GM21447 (cell line): ENCODE results near the gene DLG4.
"Not testable (repeated sequence)": the region's sequence is repeated elsewhere in the genome, so short reads cannot be mapped to it uniquely, and the experiment has no call there.

Experiments
- ATAC-seq: cut with Tn5 transposase; IDR thresholded peaks from one replicate; pipeline ENCODE4 v1.9.1; 2021; ENCODE audit not compliant: unreplicated experiment

The DLG4 gene

DNA sequence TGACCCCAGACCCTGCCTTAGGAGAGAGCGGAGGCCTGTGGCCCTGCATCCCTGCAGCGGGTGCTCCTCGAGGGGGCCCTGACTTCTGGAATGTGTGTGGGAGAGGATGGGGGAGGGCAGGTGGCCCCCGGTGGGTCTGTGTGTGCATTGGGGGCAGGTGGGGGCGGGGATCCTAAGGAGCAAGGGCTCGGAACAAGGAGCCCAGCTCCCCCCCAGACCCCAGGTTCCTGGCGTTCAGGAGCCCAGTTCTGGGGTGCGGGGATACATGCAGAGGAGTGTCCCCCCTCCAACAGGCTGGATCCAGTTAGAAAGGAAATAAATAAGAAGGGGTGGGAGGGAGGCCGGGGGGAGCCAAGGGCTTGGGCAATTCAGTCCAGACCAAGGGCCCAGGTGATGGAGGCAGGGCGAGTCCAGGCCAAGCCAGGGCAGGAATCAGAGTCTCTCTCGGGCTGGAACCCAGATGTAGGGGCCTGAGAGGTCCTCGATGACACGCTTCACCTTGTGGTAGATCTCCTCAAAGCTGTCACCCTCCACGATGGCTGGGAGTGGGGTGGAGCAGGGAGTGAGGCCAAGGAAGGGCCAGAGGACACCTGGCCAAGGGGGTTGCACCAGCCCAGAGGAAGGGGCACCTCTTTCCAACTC, 29.2 kb downstream of the DLG4 start:
- ATAC-seq: no peak

DNA sequence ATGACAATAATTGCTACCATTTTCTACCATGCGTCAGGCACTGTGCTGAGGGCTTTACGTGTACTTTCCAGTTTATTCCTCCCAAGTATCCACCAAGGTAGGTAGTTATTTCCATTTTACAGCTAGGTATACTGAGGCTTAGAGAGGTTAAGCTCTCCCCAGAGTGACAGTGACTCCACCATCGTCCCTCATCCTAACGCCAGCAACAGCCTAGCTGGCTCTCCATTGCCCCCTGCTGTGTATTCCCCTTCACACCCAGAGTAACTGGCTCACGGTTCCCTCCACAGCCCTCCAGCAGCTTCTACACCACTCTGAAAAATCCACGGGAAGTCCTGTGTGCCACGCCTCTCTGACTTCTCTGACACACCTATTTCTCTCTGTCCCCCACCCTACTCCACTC, 33.4 kb downstream of the DLG4 start:
- ATAC-seq: no peak

DNA sequence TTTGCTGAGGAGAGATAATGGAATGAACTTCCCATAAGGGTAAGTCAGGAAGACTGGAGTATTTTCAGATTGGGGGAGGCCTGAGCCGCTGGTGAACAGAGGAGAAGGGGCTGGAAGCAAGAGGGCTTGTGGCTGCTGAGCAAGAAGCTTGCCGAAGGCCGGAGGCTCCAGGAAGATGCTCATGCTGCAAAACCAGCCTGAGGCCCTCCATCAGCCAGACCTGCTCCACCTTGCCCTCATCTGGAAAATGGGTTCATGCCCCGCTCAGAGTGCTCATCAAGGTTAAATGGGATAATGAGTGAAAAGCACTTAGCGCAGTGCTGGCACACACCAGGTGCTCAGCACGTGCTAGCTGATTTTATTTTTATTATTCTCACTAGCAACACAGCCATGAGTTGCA, 35.0 kb downstream of the DLG4 start:
- ATAC-seq: no peak

DNA sequence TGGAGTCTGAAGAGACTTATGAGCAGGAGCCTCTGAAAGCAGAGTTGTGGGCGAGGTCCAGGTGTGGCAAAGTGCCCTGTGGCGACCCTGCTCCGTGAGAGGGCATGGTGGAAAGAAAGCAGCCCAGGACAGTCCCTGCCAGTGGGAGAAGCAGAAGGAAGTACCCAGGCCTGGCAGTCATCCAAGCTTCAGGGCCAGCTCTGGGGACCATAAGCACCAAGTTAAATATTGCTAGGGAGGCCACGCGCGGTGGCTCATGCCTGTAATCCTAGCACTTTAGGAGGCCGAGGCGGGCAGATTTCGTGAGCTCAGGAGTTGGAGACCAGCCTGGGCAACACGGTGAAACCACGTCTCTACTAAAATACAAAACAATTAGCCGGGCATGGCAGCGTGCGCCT, 35.5 kb downstream of the DLG4 start:
- no peak for ATAC-seq

DNA sequence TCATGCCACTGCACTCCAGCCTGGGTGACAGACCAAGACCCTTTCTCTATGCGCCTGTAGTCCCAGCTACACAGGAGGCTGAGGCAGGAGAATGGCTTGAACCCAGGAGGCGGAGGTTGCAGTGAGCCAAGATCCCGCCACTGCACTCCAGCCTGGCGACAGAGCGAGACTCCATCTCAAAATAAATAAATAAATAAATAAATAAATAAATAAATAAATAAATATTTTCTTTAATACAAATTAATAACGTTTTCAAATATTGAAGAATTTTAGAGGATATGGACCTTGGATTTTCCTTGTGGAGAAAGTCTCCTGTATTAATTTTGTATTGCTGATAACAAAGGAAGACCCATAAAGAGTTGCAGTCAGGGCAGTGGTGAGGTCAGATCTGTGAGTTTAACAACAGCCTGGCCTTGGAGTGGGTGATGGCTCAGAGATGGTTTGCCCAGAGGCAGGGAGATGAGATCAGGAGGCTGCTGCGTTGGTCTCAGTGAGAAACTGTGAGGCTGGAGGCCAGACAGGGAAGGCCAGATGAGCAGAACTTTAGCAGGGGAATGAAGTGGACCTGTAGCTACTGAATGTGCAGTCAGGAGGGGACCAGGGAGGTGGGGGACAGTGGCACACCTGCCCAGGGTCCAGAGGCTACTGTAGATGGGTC, 36.1 kb downstream of the DLG4 start:
- ATAC-seq: no peak

DNA sequence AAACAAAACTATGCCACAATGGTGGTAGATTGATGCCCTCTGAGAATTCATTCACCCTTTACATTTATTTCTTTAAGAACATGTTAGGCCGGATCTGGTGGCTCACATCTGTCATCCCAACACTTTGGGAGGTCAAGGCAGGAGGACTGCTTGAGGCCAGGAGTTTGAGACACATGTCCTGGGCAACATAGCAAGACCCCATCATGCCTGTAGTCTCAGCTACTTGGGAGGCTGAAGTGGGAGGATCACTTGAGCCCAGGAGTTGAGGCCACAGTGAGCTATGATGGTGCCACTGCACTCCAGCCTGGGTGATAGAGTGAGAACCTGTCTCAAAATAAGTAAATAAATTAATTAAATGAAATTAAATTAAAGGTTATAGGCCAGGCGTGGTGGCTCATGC, 37.5 kb downstream of the DLG4 start:
- not testable (repeated sequence) for ATAC-seq

DNA sequence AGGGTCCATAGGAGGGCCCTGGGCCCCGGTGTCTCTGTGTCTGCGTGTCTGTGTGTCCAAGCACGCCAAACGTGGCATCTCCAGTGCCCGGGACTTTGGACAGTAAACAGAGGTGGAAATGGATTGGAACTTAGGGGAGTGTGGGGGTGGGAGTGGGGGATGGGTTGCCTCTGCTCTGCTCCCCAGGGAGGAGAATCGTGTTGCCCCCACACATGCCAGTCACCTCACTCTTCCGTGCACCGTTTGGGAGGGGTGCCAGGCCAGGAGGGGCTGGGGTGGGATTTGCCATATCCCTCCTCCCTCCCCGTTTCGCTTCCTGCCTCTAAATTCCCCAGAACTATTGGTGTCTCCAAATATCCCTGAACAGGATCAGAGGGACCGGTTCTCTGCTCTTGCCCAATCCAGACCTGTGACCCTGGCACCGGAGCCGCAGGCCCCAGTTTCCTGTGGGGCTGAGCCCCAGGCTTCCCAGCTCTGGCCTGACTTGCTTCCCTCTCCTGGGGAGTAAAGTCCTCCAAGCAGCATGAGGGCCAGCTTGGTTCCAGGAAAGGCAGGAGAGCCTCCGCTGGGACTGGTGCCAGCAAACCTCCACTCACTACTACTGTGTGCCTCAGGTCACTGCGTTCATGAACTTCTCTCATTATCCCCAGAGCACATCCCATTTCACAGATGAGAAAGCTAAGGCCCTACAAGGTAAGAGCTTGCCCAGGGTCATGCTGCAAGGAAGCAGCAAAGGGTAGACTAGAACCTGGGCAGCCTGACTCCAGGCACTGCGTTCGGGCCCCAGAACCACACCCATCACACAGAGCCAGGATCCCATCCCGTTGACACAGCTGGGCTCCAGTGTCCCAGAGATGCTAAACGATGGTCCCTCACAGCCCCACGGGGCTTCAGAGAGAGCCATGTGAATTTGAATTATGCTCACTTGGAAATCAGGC, 40.0 kb downstream of the DLG4 start, which contains the start of gene ASGR1:
Gene ASGR1, minus strand, starts transcription at position 54 of the 938 bp plus-strand sequence. CDS start 807 bp downstream, outside the sequence.
- no peak for ATAC-seq

DNA sequence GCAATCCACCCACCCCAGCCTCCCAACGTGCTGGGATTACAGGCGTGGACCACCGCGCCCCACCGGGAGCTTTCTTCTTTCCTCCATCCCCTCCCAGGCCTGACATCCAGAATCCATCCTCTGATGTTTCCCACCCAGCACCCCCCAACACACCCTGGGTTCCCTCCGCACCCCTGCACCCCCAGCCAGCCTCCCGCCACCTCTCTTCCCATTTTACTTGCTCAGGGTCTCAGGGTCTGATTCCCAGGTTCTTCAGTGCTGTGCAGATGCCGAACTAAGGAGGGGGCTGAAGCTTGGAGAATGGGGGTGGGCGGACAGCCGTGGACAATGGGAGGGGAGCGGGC, 40.7 kb downstream of the DLG4 start:
- ATAC-seq: no peak

DNA sequence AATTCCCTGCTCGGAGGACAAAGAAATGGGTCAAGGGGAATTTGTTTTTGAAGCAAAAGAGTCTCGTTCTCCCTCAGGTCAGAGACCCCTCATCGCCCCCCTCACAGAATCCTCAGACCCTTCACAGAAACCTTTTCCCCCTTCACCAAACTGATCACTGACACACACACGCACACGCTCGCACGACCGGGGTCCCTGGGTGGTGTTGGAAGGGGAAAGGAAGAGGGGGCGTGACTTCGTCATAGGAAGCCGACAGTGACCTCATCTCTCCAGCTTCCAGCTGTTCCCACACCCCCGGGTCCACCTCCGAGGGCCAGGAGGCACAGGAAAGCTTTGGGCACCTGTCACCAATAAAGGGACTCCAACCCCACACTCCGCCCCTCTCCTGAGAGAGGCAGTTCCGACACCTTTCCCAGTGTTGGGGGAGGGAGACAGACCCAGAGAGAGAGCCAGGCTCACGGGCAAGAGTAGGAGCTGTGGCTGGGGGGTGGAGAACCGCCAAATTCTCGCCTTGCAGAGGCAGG, 41.6 kb downstream of the DLG4 start:
- no peak for ATAC-seq

DNA sequence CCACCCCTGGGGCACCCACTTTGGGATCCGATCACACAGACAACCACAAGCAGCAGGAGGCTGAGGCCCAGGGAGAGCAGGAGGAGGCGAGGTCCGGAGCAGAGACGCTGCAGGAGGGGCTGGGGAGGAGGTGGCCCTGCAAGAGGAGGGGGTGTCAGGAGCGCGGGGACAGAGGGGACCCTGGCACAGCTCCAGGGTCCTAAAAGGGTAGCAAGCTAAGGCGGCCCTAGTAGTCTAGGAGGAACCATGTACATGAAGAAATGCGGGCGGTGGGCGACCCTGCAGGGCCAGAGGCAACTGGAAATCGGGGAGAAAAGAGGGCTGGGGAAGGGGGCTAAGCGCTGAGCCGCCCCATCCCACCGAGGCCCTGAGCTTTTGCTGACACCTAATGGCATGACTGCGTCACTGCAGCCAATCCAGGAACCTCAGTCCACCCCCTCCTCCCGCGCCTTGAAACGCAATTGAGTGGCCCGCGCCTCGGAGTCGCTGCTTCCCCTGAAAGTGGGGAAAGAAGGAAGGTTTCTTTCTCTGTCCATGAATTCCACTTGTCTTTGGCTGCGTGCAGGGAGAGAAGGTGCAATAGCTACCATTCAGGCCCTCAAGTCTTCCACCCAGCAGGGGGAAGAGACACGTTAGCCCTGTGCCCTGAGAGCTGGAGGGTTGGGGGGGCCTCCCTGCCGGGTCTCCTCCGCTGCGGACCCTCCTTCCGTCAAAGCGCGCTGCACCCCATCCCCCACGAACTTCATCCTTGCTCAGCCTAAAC, 42.3 kb downstream of the DLG4 start:
- ATAC-seq: no peak

DNA sequence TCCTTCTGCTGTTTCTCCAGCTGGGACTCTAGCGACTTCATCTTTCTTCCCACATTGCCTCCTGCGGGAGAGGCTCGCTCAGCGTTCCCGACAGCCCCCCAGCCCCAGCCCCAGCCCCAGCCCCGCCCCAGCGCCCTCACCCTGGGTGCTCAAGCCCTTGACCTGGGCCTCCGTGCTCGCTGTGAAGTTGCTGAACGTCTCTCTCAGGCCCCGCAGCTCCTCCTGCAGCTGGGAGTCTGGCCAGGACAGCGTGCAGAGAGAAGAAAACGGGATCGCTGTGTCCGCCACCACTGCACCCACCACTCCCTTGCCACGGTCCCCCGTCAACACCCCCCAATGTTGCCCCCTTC, 42.8 kb downstream of the DLG4 start:
- ATAC-seq: no peak

DNA sequence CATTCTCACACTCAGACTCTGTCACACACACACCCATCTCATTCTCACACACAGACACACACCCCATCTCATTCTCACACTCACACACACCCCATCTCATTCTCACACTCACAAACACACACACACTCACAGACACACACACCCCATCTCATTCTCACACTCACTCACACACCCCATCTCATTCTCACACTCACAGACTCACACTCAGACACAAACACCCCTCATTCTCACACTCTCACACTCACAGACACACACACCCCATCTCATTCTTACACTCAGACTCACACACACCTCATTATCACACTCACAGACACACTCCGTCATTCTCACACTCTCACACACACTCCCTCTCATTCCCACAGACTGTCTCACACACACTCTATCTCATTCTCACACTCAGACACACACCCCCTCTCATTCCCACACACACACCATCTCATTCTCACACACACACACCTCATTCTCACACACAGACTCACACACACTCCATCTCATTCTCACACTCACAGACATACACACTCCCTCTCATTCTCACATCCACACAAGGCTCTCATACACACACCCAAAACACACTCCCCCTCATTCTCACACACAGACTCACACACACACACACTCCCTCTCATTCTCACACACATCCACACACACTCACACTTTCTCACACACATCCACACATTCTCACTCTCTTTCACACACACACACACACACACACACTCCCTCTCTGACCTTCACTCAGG, 43.4 kb downstream of the DLG4 start:
- no peak for ATAC-seq

DNA sequence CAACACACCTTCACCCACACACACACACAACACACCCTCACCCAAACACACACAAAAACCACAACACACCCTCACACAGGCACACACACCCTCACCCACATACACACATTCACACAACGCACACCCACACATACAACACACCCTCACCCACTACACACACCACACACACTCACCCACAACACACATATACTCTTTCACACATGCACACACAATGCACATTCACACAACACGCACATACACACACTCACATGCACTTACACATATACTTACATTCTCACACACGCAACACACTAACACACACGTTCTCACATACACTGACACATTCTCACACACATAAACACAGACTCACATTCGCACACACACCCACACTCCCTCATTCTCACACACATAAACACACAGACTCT, 44.3 kb downstream of the DLG4 start:
- ATAC-seq: no peak

DNA sequence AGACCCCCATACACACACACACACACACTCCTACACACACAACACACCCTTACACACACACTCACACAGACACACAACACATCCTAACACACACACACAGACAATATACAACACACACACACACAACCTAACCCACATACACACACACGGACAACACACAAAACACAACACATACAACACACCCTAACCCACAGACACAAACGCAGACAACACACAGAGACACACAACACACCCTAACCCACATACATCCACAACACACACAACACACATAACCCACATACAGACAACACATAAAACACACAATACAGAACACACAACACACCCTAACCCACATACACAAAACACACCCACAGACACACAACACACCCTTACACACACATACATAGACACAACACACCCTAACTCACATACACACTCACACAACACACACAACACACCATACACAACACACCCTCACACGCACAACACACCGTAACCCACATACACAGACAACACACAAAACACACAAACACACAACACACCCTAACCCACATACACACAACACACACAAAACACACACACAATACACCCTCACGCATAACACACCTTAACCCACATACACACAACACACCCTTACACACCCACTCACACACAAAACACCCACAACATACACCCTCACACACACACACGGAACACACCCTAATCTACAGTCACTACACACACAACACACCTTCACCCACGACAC, 44.9 kb downstream of the DLG4 start:
- ATAC-seq: no peak

DNA sequence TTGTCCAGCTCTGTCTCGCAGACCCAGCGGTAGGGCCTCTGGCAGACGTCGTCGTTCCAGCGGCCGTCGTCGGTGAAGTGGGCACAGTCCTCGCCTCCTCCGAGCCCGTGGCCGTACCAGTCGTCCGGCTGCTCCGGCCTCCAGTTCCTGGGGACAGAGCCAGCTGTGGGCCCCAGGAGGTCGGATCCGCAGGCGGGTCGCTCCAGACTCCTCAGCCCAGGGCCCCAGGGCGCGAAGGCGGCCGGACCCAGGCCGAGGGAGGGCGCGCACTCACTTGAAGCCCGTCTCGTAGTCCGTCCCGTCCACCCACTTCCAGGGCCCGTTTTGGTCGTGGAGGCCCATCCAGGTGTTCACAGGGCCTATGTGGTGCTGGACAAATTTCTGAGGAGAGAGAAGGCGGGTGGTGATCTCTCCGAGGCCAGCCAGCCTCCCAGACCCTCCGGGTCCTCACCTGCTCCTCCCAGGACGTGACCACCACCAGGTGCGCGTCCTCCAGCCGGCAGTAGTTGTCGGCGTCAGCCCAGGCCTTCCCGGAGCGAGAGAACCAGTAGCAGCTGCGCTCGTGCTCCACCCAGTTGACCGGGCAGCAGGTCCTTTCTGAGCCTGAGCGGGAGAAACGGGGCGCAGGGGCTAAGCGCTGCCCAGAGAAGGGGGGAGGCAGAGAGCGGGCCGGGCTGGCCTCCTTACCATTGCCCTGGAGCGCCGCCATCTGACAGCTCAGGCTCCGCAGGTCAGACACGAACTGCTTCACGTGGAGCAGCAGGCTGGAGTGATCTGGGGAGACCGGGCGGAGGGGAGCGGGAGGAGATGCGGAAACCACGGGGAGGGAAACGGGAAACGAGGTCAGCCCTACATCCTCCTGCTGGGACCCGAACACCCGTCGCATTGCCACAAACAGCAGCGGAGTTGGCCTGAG, 45.7 kb downstream of the DLG4 start:
- no peak for ATAC-seq

DNA sequence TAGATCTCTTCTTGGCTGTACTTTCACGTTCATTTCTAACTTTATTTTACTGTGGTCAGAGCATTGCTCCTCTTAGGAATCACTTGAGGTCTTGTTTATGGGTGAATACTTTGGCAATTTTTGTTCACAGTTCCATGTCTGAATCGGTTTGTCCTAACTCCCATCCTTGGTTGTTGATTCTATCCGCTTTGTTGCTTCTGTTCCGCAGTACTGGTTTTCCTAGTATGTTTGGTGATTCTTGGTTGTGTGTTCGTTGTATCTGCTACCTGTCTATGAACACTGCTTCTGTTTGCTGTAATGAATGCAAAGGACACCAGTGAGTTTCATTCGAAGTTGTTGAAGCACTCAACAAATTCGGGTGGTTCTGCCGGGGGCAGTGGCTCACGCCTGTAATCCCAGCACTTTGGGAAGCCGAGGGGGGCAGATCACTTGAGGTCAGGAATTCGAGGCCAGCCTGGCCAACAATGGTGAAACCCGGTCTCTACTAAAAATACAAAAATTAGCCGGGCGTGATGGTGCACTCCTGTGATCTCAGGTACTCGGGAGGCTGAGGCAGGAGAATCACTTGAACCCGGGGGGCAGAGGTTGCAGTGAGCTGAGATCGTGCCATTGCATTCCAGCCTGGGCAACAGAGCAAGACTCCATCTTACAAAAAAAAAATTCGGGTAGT, 47.0 kb downstream of the DLG4 start:
- not testable (repeated sequence) for ATAC-seq

DNA sequence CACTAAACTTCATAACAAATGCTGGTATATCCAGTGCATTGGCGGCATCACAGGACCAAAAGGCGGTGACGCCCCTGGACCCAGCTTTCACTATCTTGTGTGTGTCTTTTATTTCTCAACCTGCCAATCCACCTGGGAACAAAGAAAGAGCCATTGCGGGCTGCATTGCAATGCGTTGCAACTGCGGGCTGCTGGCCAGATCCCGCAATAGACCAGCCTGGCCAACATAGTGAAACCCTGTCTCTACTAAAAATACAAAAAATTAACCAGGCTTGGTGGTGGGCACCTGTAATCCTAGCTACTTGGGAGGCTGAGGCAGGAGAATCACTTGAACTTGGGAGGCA, 50.1 kb downstream of the DLG4 start:
- ATAC-seq: not testable (repeated sequence)
